Ureter (tissue), 1 donor: ENCODE measurements around the gene TRIM47. TPM values are rescaled to one million over a fixed set of nuclear protein-coding genes. Genes with fewer than 3 reads are reported as not detected.

Experiments used
- DNase-seq: peaks from one replicate; pipeline ENCODE4 v3.0.0-alpha.2; 2020; ENCODE audit warnings: low spot score
- total RNA-seq: library from RNA; stranded (reverse); gene quantifications from one replicate; pipeline ENCODE4 v1.2.4, GENCODE V29; 2023
- donor health status: DM: yes; HTN: yes; CAD: no.

Gene TRIM47
- total RNA-seq, 1 donor from 2014 or later, result 44.9 TPM

DNA sequence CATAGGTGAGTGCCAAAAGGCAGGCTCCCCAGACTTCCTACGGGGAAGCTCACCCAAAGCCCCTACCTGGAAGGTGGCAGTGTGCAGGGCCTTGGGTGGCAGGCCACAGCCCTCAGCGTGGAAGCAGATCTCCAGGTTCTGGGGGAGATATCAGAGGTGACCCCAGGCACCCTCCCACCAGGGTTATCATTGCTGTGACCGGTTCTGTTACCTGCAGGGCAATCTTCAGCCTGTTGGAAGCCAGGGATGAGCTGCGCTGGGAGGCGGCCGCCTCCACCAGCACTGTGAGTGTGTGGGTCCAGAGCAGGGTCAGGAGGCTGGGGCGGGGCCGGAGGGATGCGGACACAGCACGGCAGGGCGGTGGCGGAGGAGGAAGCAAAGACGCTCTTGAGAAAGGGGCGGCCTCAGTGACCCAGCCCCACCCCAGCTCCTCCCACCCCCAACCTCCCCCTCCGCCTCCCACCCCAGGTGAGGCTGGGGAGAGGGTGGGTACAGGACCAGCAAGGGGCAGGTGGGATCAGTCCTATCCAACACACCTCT, 47.3 kb downstream of the TRIM47 start:
- no peak for DNase-seq

DNA sequence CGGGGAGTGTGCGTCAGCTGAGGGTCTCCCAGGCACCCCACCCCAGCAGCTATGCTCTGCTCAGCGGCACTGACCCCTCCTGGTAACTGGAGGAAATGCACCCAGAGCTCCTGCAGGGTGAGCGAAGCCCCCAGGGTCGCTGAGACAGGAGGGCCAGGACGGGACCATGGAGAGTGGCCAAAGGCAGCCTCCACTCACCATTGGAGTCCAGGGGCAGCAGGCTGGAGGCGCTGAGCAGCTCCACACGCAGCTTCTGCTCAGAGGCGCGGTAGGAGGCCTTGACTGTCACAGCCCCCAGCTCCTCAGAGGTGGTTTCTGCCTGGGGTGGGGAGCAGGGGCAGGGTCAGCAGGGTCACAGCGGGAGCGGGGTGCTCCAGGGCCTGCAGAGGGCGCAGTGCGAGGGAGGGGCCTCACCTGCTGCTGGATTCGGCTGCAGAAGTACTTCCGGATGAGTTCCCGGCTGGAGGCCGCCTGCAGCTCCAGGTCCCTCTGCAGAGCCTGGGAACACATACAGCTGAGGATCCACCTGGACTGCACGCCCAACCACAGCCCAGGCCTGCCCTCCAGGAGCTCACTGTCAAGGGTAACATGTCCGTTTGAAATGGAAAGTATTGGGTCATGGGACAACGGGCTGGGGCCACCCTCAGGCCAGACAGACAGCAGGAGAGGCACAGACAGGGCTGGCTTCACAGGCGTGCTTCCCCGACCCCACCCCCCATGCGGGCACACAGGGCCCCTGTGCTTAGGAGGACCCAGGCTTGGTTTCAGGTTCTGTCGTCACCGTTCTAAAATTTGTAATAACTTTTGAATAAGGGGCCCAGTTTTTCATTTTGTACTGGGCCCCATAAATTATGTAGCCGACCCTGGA, 48.0 kb downstream of the TRIM47 start:
- no peak for DNase-seq

DNA sequence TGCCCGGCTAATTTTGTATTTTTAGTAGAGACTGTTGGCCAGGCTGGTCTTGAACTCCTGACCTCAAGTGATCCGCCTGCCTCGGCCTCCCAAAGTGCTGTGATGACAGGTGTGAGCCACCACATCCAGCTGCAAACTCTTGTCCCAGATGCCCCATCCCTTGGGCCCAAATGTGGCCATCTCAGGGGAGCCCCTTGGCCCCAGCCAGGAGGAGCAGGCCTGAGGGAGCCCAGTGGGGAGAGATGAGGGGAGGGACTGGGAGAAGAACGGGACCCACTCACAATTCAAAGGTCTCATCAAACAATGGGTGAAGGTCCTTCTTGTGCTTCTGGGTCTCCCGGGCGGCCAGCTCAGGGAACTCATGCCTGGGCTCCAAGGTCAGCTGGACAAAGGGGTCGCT, 48.6 kb downstream of the TRIM47 start:
- no peak for DNase-seq

DNA sequence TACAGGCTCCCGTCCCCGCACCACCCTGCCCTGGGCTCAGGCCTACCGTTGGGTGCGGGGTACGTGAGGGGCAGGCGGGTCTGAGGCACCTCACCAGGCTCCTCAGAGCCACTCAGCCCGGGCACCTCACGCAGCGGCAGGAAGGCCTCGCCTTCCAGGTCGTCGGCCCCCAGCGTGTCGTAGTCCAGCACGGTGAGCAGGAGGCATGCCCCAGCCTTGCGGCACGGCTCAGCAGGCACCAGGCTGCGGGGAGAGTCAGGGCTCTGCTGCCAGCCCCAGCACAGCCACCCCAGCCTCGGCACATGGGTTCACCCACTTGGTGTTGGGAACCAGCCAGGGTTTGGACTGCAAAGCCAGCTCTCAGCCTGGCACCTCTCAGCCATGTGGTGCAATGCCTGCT, 49.6 kb downstream of the TRIM47 start:
- no peak for DNase-seq

DNA sequence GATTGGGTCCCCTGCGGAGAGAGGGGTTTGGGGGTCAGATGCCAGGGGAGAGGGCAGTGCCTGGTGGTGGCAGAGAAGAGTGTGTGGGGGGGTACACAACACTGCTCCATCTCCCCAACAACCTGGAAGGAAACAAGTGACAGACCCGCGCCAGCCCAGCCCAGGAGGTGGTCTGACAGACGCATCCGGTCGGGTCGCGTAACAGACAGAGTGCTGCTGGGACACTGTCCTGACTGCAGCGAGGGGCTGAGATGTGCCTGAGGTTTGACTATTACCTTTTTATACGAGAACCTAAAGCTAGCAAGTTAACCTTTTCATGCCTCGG, 50.3 kb downstream of the TRIM47 start:
- DNase-seq, result no peak

DNA sequence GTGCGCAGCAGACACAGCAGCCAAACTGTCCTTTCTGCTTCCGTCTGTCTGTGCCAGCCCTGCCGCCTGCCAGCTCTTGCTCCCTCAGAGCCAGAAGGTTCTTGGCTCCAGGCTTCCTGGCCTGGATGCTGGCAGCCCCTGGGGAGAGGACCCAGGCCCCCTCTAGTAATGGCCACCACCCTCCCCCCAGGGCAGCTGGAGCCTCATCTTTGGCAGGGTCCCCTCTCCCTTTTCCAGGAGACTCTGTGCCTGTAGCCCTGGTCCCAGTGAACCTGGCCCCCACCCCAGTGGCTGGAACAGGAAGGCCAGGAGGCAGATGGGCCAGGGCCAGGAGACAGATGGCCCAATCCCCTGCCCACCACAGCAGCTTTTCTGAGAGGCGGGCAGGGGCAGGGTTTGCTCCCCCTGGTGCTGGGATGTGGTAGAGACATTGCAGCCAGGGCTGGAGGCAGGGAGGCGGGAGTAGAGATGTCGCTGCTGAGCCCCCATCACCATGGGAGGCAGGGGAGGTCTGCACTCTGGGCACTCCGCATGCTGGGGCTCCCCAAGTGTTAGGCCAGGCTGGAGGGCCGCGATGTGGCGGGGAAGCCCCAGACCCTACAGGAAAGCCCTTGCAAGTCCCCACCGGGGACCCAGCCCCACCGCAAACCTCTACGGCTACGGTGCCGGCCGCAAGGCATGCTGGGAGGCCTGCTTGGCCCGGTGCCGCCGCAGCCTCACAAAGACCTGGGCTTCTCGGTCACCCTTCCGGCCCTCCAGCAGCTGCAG, 50.9 kb downstream of the TRIM47 start:
- DNase-seq, result no peak

DNA sequence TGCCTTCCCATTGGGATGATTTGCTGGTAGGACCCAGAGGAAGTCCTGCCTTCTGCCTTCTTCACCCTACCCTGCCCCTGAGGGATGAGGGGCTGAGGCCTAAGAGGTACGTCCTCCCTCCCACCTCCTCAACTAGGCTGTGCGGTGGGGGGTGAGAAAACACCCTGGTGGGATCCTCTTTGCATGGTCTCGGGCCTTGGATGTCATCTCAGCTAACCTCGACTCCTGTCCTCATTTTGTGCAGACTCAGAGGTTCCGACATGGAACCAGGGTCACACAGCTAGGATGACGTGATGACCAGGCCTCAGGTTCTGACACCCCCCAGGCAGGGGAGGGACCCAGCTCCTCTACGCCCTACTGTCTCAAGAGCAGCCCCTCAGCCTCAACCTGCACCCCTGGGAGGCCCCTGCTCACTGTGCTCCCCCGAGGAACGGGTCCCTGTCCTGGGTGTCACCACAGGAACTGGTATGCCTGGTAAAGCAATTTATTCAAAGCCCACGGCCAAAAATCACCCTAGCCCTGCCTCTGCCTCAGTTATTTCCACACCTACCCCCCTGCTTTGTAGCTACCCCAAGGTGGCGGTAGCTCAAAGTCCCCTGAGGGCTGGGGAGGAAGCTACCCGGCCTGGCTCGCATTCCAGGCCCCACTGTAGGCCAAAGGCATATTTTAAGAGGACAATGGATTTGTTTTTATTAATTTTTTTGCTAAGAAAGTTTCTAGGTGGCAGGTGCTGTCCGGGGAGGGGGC, 51.6 kb downstream of the TRIM47 start:
- no peak for DNase-seq

DNA sequence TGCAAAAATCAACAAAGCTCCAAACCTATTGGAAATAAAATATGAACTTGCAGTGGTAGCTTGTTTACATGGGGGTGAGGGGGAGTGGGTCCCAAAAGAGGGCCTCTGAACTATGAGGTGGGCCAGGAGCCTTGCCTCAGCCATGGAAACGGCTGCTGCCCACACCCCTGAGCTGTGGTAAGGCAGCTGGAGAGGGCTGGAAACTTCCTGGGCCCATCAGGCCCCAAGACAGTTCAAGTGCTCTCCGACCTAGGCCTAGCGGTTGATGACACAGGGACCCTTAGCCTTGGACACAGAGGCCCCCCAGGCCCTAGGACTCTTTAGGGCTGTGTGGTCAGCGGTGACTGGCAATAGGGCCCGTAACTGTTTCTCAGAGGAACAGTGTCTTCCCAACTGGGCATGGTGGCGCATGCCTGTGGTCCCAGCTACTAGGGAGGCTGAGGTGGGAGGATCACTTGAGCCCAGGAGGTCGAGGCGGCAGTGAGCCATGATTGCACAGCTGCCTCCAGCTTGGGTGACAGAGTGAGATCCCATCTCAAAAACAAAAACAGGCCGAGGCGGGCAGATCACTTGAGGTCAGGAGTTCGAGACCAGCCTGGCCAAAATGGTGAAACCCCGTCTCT, 52.5 kb downstream of the TRIM47 start:
- no peak for DNase-seq

DNA sequence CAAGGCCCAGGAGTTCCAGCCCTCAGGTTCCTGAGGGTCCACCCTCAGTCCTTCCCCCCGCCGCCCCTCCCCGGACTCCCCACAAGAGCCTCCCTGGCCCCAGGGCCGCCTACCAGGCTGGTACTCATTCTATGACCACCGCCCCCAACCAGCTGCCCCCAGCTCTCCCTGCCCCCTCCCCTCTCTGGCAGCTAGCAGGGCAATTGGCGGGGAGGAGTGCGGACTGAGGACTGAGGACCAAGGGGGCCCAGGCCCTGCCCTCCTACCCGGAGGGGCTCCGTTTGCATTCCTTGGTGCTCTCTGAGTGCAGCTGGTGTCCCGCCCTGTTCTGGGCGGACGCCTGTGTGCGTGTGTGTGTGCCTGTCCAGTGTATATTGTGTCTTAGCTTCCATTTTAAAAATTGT, 53.2 kb downstream of the TRIM47 start:
- DNase-seq, result no peak

DNA sequence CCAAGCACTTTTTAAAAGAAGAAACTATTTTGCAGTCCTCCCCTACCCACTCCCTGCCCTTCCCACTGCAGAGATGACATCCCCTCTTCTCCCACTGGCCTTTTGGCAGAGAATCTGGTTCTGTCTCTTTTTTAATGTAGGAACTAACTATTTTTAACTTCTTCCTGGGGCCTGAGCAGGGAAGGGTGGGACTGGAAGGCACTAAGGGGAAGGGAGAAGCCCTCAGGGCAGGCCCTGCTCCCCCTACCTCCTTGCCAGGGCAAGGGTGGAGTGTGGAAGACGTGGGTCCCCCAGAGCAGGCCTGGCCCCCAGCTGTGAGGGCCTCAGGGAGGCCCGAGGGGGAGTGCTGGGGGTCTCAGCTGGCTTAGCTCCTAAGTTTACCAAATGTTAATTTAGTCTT, 53.7 kb downstream of the TRIM47 start:
- no peak for DNase-seq

Other genes starting within 250 kb of the TRIM47 start
- 9.5 TPM for gene SMIM5, start 245.1 kb downstream of the TRIM47 start, total RNA-seq
- 91.1 TPM for gene RECQL5, start 211.4 kb downstream of the TRIM47 start, total RNA-seq
- 106 TPM for gene SAP30BP, start 211.2 kb downstream of the TRIM47 start, total RNA-seq
- 303 TPM for gene ITGB4, start 157.1 kb downstream of the TRIM47 start, total RNA-seq
- 24.2 TPM for gene GALK1, start 113.4 kb downstream of the TRIM47 start, total RNA-seq
- gene UNK, start 93.8 kb downstream of the TRIM47 start, total RNA-seq, result 49.2 TPM
- 75.3 TPM for gene UNC13D, start 34.2 kb downstream of the TRIM47 start, total RNA-seq
- gene WBP2, start 23.2 kb downstream of the TRIM47 start, total RNA-seq, result 104 TPM
- 16.2 TPM for gene TRIM65, start 18.4 kb upstream of the TRIM47 start, total RNA-seq
- 101 TPM for gene MRPL38, start 26.3 kb upstream of the TRIM47 start, total RNA-seq
- 19.5 TPM for gene FBF1, start 62.5 kb upstream of the TRIM47 start, total RNA-seq
- 119 TPM for gene ACOX1, start 100.6 kb upstream of the TRIM47 start, total RNA-seq
- gene TEN1, start 100.7 kb upstream of the TRIM47 start, total RNA-seq, result 23.6 TPM
- gene CDK3, start 122.3 kb upstream of the TRIM47 start, total RNA-seq, result 10.7 TPM
- gene EVPL, start 148.7 kb upstream of the TRIM47 start, total RNA-seq, result 84.2 TPM
- 88.0 TPM for gene SRP68, start 193.9 kb upstream of the TRIM47 start, total RNA-seq
- gene GALR2, start 196.2 kb upstream of the TRIM47 start, total RNA-seq, result not detected
- gene ZACN, start 200.6 kb upstream of the TRIM47 start, total RNA-seq, result not detected
- 206 TPM for gene EXOC7, start 225.2 kb upstream of the TRIM47 start, total RNA-seq